Uterus (tissue), 2 donors: ENCODE data around the gene GJA3.

Source experiments
- POLR2A ChIP-seq, 2 donors: fragments of 450-650 bp; IDR thresholded peaks; one replicate each; pipeline ENCODE4 v1.6.1; 2016; ENCODE audit warnings: antibody characterized with exemption in 2 of 2, mild to moderate bottlenecking in 1 of 2, moderate library complexity in 1 of 2
- TF ChIP-seq, protein P1 (sequence below), 4 experiments: fragments of 200-600 bp in 2 of 4; fragments of 450-650 bp in 2 of 4; sonication (generic) in 2 of 4; IDR thresholded peaks; one replicate each; pipeline ENCODE4 v1.5.1; 2016 to 2019; ENCODE audit warnings: antibody characterized with exemption in 4 of 4, mild to moderate bottlenecking in 2 of 4, moderate library complexity in 1 of 4

- TF ChIP-seq, protein P1, sequence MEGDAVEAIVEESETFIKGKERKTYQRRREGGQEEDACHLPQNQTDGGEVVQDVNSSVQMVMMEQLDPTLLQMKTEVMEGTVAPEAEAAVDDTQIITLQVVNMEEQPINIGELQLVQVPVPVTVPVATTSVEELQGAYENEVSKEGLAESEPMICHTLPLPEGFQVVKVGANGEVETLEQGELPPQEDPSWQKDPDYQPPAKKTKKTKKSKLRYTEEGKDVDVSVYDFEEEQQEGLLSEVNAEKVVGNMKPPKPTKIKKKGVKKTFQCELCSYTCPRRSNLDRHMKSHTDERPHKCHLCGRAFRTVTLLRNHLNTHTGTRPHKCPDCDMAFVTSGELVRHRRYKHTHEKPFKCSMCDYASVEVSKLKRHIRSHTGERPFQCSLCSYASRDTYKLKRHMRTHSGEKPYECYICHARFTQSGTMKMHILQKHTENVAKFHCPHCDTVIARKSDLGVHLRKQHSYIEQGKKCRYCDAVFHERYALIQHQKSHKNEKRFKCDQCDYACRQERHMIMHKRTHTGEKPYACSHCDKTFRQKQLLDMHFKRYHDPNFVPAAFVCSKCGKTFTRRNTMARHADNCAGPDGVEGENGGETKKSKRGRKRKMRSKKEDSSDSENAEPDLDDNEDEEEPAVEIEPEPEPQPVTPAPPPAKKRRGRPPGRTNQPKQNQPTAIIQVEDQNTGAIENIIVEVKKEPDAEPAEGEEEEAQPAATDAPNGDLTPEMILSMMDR (IDR thresholded peaks at IDR 0.05) = no peak
- TF ChIP-seq POLR2A (IDR thresholded peaks at IDR 0.05) = no peak
These were observed 70.5 kb downstream of the GJA3 start for GRCh38 chr13:20090349-20090748.
